IMR-90 (cell line): ENCODE measurements around the gene RBMS2.
"Not testable (repeated sequence)": the region's sequence is repeated elsewhere in the genome, so short reads cannot be mapped to it uniquely, and the experiment has no call there.

Experiments used
- CEBPB ChIP-seq: IDR thresholded peaks from 2 replicates; pipeline ENCODE4 v1.6.1; 2012; ENCODE audit warnings: low read depth, low read length, improper control_type of control experiment
- MAZ ChIP-seq: IDR thresholded peaks from 2 replicates; pipeline ENCODE4 v1.6.1; 2012; ENCODE audit warnings: low read depth, mild to moderate bottlenecking, low read length, improper control_type of control experiment, moderate library complexity, borderline replicate concordance
- MXI1 ChIP-seq: IDR thresholded peaks from 2 replicates; pipeline ENCODE4 v1.6.1; 2012; ENCODE audit warnings: low read depth, mild to moderate bottlenecking, low read length, moderate library complexity, borderline replicate concordance
- POLR2A ChIP-seq: IDR thresholded peaks from 2 replicates; pipeline ENCODE4 v1.6.1; 2012; ENCODE audit warnings: mild to moderate bottlenecking, low read depth, low read length
- RAD21 ChIP-seq: IDR thresholded peaks from 2 replicates; pipeline ENCODE4 v1.6.1; 2012; ENCODE audit warnings: low read length, improper control_type of control experiment
- RCOR1 ChIP-seq: IDR thresholded peaks from 2 replicates; pipeline ENCODE4 v1.6.1; 2012; ENCODE audit warnings: mild to moderate bottlenecking, low read length, improper control_type of control experiment; ENCODE audit not compliant: insufficient replicate concordance
- RFX5 ChIP-seq: IDR thresholded peaks from 2 replicates; pipeline ENCODE4 v1.8.0; 2012; ENCODE audit warnings: low read depth, mild to moderate bottlenecking, low read length, moderate library complexity
- SMC3 ChIP-seq: fragments of 150-350 bp; IDR thresholded peaks from 2 replicates; pipeline ENCODE4 v1.6.1; 2016; ENCODE audit warnings: low read depth, mild to moderate bottlenecking, antibody characterized with exemption, low read length, moderate library complexity
- TF ChIP-seq, protein P1 (sequence below): conservative IDR thresholded peaks from 2 replicates; pipeline ENCODE4 v1.5.1; 2012; ENCODE audit warnings: mild to moderate bottlenecking, low read depth, low read length, improper control_type of control experiment
- TF ChIP-seq, protein P2 (sequence below): fragments of 150-350 bp; IDR thresholded peaks from 2 replicates; pipeline ENCODE4 v1.6.1; 2017; ENCODE audit warnings: mild to moderate bottlenecking, antibody characterized with exemption, low read length, low read depth

DNA sequence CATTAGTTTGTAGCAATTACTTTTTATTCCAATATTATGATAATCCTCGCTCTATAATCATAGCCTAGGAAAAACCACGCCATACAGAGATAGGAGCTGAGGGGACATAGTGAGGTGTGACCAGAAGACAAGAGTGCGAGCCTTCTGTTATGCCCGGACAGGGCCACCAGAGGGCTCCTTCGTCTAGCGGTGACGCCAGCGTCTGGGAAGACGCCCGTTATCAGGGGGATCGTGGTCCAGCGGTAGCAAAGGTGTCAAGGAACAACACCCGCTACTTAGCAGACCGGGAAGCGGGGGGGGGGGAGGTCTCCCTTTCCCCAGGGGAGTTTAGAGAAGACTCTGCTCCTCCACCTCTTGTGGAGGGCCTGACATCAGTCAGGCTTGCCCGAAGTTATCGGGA, 24.9 kb upstream of the RBMS2 start:
- TF ChIP-seq, protein P1, sequence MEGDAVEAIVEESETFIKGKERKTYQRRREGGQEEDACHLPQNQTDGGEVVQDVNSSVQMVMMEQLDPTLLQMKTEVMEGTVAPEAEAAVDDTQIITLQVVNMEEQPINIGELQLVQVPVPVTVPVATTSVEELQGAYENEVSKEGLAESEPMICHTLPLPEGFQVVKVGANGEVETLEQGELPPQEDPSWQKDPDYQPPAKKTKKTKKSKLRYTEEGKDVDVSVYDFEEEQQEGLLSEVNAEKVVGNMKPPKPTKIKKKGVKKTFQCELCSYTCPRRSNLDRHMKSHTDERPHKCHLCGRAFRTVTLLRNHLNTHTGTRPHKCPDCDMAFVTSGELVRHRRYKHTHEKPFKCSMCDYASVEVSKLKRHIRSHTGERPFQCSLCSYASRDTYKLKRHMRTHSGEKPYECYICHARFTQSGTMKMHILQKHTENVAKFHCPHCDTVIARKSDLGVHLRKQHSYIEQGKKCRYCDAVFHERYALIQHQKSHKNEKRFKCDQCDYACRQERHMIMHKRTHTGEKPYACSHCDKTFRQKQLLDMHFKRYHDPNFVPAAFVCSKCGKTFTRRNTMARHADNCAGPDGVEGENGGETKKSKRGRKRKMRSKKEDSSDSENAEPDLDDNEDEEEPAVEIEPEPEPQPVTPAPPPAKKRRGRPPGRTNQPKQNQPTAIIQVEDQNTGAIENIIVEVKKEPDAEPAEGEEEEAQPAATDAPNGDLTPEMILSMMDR: peak; percentile 35; the same call in 1 of the 2 replicates
- TF ChIP-seq, protein P2, sequence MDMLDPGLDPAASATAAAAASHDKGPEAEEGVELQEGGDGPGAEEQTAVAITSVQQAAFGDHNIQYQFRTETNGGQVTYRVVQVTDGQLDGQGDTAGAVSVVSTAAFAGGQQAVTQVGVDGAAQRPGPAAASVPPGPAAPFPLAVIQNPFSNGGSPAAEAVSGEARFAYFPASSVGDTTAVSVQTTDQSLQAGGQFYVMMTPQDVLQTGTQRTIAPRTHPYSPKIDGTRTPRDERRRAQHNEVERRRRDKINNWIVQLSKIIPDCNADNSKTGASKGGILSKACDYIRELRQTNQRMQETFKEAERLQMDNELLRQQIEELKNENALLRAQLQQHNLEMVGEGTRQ: not testable (repeated sequence)
- TF ChIP-seq SMC3 (peak; percentile 19; the same call in 1 of the 2 replicates), RAD21 (peak; percentile 23; the same call in 1 of the 2 replicates)
- not testable (repeated sequence) for TF ChIP-seq POLR2A, RFX5, CEBPB, MXI1, MAZ, RCOR1
